ENCODE data around the gene RAI2.

RAI2 gene

GRCh38 chrX:17861489-17862011, 452 bp upstream of the RAI2 start:
- no peak for DNase-seq (ENCODE audit: low read depth in 2 of 2)
- TF ChIP-seq, protein P1, sequence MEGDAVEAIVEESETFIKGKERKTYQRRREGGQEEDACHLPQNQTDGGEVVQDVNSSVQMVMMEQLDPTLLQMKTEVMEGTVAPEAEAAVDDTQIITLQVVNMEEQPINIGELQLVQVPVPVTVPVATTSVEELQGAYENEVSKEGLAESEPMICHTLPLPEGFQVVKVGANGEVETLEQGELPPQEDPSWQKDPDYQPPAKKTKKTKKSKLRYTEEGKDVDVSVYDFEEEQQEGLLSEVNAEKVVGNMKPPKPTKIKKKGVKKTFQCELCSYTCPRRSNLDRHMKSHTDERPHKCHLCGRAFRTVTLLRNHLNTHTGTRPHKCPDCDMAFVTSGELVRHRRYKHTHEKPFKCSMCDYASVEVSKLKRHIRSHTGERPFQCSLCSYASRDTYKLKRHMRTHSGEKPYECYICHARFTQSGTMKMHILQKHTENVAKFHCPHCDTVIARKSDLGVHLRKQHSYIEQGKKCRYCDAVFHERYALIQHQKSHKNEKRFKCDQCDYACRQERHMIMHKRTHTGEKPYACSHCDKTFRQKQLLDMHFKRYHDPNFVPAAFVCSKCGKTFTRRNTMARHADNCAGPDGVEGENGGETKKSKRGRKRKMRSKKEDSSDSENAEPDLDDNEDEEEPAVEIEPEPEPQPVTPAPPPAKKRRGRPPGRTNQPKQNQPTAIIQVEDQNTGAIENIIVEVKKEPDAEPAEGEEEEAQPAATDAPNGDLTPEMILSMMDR (IDR thresholded peaks at IDR 0.05; ENCODE audit: low read depth, low read length) = no peak
- H3K4me3 ChIP-seq (replicated peaks in 1 of 2; ENCODE audit: low read depth in 2 of 2, low read length in 2 of 2) = no peak overlapping the region

DNA sequence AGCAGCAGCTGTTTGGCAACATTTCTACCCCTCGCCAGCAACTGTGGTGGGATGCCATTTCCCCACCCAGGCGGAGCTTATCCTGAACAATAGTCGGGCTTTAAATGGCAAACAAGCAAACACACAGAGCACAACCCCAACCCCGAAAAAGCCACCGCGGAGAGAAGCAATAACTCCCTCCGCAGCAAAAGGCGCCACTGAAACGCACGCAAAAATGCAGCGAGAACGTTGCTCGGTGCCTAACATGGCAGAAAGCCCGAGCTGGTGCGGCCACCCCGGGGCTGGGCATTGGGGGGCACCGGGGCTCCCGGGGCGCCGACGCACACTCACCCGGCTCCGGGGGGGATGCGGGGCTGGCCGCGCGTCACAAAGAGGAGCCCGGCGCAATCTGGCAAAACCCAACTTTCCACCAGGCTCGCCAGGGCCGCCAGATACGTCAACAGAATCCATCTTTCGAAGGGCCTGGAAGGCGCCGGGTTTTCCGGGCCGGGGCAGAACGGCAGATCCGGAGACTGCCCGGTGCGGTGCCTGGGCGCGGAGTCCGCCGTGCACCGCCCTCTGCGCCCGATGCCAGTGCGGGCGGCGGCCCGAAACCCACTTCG, 818 bp downstream of the RAI2 start:
- TF ChIP-seq, protein P1 (IDR thresholded peaks at IDR 0.05; ENCODE audit: low read depth, low read length) = no peak
- H3K4me3 ChIP-seq (replicated peaks in 1 of 2; ENCODE audit: low read depth in 2 of 2, low read length in 2 of 2) = peak overlapping the region; percentile 13 to 26
- DNase-seq (ENCODE audit: low read depth in 2 of 2) = peak in 1 of 2 donors; percentile 4

DNA sequence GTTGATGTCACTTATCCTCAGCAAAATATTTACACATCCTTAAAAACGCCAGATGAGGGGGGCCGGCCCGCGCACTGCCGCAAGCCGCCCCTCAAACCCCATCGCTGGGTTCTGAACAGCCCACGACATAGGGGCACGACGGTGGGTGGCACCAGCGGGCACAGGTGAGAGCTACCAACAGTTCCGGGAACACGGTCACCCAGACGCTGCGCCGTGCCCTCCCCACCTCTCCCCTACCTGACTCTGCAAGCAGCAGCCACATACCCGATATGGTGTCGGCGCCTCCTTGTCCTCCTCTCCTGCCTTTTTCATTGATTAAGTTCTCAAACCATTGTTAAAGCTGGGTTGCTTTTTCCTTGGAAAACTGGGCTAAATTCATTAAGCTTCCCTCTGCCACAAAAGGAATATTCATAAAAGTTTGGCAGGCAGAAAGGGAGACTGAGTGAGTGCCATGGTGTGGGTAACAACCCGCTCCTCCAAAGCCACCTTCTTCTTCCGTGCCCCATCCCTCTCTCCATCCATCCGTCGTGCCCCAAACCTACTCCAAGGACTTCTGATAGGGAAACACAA, 1.4 kb downstream of the RAI2 start:
- no peak for DNase-seq (ENCODE audit: low read depth in 2 of 2)
- no peak overlapping the region for H3K4me3 ChIP-seq (replicated peaks in 1 of 2; ENCODE audit: low read depth in 2 of 2, low read length in 2 of 2)
- TF ChIP-seq, protein P1 (IDR thresholded peaks at IDR 0.05; ENCODE audit: low read depth, low read length) = no peak

DNA sequence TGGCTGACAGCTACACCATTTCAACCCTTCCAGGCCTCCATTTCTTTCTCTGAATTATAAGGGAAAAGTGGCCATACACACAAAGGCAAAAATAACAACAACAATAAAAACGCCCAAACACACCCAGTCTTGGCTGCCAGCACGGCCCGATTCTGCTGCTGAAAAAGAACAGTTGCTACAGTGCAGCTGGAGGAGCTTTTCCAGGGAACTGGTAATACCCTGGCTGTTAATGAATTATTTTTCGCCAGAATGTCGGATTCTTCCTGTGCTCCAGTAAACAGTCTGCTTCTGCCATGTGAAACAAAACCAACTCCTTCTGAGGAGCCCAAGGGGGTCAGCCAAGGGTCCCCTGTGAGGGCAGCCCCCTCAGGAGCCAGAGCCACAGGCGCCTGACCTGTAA, 6.6 kb downstream of the RAI2 start:
- TF ChIP-seq, protein P1 (IDR thresholded peaks at IDR 0.05; ENCODE audit: low read depth, low read length) = no peak
- no peak for DNase-seq (ENCODE audit: low read depth in 2 of 2)
- H3K4me3 ChIP-seq (replicated peaks in 1 of 2; ENCODE audit: low read depth in 2 of 2, low read length in 2 of 2) = no peak overlapping the region

DNA sequence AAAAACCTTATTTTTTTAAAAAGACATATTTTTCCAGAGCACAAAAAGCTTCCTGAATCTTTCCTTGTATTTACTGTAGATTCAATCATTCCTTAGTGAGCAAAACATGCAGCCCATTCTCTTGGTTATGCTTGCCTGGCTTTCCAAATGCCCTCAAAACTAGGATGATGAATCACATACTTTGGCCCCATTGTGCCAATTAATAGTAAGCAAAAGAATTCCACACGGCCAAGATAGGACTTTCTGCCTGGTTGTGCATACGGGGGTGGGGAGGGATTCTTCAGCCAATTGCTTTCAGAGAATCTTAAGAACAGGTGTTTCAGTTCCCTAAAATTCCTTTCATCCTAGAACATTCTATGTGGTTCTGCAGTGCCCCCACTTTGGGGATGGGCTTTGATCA, 7.0 kb downstream of the RAI2 start:
- TF ChIP-seq, protein P1 (IDR thresholded peaks at IDR 0.05; ENCODE audit: low read depth, low read length) = no peak
- no peak overlapping the region for H3K4me3 ChIP-seq (replicated peaks in 1 of 2; ENCODE audit: low read depth in 2 of 2, low read length in 2 of 2)
- DNase-seq (ENCODE audit: low read depth in 2 of 2) = no peak

- DNase-seq (ENCODE audit: low read depth in 2 of 2) = no peak
- no peak overlapping the region for H3K4me3 ChIP-seq (replicated peaks in 1 of 2; ENCODE audit: low read depth in 2 of 2, low read length in 2 of 2)
- TF ChIP-seq, protein P1 (IDR thresholded peaks at IDR 0.05; ENCODE audit: low read depth, low read length) = no peak
These were observed 9.2 kb downstream of the RAI2 start for GRCh38 chrX:17851874-17852273.

Data from cardiac fibroblast (primary cell).